Hematopoietic multipotent progenitor cell treated with erythropoietin and hydrocortisone succinate and interleukin-3 and kit ligand, for 8 days (in vitro differentiated cells): Measurements from ENCODE around the gene STMN1.
A peak's percentile ranks its signal among the peaks of the same experiment; 100 is the strongest.
"Not testable (repeated sequence)": the region's sequence is repeated elsewhere in the genome, so short reads cannot be mapped to it uniquely, and the experiment has no call there.

Experiments
- DNase-seq: peaks from one replicate; pipeline ENCODE4 v3.0.0-alpha.2; 2015

The STMN1 gene

DNA sequence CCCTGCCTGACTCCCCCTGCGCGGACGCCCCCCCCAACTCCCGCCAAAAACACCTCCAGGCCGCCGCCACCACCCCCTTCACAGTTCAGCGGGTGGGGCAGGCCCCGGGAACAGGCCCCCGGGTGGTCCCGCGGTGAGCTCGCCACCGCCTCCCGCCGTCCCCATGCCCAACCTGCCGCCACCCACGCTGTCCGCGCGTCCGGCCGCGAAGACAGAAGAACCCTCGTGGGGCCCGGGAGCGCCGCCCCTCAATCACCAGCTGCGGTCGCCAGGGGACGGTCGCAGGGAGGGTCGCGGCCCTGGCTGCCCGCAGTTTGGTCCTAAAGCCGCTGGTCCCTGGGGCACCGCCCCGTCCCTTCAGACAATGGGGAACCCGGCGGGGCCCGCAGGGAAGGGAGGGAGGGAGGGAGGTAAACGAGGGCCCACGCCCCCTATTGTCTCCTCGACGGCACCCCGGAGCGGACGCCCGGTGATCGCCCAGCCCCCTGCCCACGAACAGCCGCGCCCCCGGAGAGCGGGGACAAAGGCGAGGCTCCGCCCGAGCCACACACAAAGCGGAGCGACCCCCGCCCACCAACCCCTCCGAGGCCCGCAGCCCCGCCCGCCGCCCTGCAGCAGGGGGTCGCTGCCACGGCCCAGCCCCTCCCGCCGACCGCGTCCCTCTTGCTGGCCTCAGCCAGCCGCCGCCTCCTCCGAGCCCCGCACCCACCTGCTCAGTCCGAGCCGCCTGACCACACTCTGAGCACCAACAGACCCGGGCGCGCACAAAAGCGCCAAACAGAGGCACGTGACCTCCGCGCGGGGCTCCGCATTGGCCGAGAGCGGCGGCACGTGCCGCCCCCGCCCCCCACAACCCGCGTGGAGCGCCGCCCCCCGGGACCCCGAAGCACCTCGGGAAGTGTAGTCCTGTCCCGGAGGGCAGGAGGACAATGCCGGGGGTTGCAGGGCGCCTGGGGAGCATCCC lies at the start of gene STMN1:
Gene STMN1 (minus strand): TSS at position 740 of the 964 bp plus-strand sequence. CDS start 1,743 bp downstream, outside the sequence.
- peak; percentile 92 for DNase-seq

DNA sequence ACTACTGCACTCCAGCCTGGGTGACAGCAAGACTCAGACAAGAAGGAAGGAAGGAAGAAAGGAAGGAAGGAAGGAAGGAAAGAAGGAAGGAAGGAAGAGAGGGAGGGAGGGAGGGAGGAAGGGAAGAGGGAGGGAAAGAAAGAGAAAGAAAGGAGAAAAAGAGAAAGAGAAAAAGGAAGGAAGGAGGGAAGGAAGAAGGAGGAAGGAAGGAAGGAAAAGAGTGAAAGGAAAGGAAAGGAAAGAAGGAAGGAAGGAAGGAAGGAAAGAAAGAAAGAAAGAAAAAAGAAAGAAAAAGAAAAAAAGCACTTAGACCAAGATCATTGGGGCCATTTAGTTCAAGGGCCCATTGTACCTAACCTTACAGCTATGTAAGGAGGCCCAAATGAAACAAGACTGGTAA lies 49.3 kb upstream of the STMN1 start:
- DNase-seq, result no peak

DNA sequence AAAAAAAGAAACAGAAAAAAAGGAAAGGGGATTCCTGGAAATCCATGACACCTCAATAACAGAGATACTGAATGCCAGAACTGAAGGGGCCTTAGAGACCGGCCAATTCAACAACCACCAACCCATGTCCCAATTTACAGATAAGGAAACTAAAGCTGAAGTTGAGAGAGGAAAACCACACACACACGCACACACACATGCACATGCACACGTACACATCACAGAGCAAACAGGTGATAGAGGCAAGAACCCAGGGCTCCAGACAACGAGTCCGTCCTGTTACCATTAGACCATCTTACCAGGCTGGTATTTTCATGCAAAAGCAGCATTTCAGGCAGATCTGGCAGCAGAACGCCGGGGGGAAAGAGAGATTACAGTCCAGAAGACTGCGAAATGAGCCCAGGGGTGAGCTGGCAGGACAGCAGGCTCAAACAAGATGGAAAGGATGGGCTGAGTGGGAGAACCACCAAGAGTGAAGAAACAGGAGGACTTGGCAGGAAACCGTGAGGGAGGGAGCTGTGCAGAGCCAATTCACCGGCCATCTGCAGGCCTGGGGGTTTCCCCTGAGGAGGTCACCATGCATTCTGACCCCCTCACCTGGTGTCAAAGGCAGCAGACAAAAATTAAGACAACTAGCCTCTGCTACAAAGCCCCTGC lies 48.2 kb upstream of the STMN1 start:
- no peak for DNase-seq

DNA sequence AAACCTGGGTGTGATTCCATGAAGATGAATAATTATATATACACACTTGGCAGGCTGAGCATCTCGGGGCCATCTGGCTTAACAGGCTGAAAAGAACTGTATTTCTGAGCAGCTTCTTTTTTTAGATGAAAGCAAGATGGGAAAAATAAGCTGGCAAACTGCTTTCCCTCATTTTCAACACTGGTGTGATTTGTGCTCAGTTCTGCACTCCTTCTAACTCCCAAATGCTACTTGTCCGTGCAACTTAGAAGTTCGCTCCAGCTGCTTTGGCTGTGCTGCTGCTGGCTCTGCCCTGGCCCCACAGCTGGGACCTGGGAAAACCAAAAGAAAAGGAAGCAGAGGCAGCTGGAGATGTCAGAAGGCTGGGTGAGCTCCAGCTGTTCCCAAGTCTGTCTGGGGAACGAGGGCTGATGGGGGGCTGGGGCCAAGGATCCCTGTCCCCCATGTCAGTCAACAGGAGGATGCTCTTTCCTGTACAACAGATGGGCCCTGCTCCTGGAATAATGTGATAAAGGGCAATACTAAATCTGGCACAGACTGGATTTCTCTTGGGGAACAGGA lies 46.7 kb upstream of the STMN1 start:
- DNase-seq, result no peak

DNA sequence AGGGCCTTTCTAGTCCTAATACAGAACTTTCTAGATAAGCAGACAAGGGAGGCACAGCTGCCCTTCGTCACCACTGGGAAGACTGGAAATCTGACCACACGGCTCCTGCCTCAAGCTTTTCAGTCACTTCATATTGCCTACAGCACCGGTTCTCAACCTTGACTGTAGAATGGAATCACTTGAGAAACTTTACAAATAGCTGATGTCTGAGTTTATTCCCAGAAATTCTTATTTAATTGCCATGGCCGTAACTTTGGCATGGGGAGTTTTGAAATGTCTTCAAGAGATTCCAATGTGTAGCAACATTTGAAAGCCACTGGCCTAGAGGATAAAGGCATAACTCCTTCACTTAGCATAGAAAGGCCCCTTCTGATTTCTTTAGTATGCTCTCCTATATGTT lies 42.4 kb upstream of the STMN1 start:
- no peak for DNase-seq

DNA sequence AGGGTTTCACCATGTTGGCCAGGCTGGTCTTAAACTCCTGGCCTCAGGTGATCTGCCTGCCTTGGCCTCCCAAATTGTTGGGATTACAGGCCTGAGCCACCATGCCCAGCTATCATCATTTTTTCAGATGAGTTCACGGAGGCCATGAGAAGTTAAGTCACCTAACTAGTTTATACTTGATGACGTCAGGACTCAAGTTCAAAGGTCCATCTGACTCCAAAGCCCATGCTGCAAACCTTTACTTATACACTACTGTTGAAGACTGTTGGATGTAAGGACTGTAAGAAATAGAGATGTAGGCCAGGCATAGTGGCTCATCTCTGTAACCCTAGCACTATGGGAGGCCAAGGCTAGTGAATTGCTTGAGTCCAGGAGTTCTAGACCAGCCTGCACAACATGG lies 40.8 kb upstream of the STMN1 start:
- DNase-seq, result no peak

DNA sequence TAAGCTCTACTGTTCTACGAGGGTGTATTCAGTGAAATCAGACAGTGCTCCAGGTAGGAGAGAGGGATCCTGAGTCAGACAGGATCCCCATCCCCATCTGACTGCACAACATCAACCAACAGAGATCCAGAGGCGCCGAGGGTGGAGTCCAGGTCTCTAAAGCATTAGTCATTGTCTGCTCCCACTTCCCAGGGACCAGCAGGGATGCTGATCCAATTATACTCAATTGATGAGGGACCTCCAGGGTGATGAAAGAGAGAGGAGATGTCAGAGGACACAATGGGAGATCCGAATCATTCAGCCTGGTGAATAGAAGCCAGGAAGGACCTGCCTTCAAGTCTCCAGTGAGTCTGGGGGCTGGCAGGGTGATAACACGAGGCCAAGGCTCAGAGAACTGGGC lies 39.5 kb upstream of the STMN1 start:
- no peak for DNase-seq

DNA sequence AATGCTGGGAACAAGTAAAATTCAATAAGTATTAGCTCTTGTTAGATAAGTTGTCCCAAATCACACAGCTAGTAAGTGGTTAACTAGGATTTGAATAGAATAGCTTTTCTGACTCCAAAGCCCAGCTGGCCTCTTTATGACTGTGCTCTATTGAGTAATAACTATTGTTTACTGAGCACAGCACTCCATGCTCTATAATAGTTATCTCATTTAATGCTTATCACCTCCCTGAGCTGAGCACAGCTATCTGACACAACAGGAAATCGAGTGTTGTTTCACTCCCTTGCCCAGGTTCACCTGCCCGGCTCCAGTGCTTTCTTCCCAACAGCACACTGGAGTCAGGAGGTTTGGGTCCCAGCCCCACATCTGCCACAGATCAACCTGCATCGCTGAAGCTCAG lies 38.8 kb upstream of the STMN1 start:
- no peak for DNase-seq

DNA sequence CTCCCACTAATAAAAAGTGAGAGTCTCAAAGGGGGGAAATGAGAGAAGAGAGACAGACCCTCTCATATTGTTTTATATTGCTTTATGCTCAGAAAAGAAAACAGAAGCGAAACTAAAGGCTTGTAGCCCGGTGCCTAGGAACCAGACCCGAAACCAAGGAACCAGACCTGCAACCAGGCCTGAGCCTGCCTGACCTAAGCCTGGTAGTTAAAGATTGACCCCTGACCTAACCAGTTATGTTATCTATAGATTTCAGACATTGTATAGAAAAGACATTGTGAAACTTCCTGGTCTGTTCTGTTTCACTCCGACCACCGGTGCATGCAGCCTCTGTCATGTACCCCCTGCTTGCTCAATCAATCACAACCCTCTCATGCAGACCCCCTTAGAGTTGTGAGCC lies 37.3 kb upstream of the STMN1 start:
- not testable (repeated sequence) for DNase-seq

DNA sequence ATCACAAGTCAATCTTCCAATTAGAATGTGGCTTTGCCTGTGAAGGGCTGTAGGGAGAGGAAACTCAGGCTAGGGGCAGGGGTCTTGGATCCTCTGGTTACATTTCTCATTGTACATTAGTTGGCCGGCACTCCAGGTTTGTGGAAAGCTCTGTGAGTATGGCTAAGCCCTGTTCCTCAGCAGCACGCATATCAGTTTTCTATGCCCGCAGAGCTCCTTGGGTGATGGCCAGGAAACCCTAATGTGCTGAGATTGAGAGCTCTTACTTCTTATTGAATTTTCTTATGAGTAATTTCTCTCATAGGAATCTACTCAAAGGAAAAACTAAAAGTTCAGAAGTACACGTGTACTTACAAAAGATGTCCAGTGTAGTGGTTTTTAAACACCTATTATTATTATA lies 30.7 kb upstream of the STMN1 start:
- no peak for DNase-seq

DNA sequence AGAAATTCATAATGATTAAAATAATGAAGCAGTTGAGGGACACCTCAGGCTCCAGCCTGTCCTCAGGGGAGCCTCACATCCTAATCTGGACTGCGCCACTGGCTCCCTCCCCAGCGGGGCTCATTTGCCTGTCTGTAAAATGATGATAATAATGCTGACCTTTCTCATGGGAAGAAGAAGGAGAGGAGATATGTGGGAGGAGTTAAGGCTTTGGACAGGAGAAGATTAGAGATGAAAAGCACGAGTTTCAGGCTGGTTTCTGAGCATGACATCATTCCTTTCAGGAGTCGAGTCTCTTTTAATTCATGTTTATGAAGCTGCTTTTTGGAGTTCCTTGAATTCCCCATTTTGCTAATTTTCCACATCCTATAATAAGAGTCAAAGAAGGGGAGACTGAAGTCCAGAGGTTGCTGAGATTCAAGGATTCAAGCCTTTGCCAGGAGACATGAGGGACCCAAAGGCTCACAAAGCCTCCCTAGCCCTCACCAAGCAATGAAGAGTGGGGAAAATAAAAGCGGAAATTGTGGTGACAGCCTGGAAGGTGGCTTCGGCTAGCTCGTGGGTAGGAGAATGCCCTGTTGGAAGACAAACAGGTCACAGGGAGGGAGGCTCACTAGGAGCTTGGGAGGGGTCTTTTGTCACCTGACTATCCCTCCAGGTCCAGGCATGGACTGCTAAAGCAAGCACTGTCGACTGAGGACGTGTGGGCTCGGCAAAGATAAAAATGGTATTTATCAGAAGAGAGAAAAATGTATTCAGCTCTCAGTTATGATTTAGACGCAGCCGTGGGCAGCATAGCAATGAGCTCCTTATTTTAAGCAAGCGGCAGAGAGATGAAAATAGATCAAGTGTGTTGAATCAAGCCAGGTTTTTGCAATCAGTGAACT lies 27.5 kb upstream of the STMN1 start:
- peak; percentile 90 for DNase-seq

DNA sequence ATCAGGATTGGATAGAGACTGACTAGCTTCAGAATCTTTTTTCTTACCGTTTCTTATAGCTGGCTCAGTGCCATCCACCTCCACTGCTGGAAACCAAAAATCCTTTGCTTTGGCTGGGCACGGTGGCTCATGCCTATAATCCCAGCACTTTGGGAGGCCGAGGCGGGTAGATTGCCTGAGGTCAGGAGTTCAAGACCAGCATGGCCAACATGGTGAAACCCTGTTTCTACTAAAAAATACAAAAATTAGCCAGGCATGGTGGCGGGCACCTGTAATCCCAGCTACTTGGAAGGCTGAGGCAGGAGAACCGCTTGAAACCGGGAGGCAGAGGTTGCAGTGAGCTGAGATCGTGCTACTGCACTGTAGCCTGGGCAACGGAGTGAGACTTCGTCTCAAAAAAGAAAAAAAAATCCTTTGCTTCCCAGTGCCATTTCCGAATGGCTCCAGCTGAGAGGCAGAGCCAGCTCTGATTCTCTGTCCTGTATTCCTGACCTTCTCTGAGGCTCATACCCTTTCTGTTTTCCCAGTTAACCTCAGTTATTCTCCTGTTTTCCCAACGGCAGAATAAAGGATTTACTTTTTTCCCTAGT lies 26.7 kb upstream of the STMN1 start:
- DNase-seq, result not testable (repeated sequence)

DNA sequence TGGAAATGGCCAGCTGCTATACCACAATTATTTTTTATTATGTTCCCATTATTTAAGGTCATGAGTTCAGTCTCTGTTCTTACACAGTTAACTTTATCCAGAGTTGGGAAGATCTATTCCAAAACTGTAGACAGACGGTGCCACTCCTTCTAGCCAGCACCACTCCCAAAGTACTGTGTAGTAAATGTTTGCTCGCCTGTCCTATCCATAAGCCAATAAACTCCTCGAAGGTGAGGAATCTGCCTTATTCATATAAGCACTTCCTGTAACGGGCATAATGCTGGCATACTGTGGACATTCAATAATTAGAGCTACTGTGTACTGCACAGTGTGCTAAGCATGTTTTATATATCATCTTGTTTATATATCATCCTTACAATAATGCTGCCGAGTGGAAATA lies 26.1 kb upstream of the STMN1 start:
- no peak for DNase-seq

DNA sequence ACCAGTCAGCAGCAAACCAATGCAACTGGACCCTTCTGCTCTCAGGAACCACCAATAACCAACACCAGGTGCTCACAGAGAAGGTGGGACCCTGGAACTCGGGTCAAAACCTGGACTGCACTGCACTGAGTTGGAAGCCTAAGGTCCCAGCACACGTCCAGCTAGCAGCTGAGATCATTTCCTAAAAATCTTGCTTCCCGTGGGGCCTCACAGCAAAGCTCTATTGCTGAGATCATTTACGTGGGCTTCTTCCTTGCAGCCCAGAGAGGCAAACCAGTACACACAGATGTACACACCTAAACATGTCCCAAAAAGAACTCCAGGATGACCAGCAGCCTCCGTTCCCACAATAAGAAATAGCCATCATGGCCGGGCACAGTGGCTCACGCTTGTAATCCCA lies 22.8 kb upstream of the STMN1 start:
- DNase-seq, result no peak

DNA sequence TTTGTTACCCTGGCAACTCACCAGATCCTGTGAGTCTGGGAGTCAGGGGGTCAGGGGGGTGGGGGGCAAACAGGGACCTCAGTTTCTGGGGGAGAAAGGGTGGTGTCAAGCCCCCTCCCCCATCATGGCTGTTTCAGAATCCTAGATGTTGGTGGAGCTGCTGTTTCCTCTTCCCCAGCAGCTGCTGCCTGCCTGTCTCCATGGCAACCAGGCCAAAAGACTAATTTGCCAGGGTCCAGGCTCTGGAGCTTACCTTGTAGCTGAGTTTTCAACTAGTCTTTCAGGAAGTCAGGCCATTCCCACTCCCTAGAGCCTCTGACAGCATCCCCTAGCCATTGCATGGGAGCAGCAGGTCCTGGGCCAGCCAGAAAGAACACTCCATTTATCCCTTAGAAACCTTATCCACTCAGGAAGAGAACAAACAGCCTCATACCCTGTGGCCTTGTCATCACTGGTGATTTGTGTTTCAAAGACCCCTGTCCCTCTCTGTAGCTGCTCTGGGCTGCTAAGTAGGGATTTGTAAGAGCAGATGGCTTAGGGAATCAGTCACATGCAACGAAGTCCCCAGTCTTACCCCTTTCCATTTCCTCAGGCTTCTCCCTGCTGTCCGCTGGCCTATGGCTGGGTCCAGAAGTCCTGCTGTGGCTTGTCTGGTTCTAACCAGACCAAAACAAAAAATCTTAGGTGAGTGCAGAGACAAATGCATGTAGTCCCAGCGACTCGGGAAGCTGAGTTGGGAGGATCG lies 21.5 kb upstream of the STMN1 start:
- DNase-seq, result no peak

DNA sequence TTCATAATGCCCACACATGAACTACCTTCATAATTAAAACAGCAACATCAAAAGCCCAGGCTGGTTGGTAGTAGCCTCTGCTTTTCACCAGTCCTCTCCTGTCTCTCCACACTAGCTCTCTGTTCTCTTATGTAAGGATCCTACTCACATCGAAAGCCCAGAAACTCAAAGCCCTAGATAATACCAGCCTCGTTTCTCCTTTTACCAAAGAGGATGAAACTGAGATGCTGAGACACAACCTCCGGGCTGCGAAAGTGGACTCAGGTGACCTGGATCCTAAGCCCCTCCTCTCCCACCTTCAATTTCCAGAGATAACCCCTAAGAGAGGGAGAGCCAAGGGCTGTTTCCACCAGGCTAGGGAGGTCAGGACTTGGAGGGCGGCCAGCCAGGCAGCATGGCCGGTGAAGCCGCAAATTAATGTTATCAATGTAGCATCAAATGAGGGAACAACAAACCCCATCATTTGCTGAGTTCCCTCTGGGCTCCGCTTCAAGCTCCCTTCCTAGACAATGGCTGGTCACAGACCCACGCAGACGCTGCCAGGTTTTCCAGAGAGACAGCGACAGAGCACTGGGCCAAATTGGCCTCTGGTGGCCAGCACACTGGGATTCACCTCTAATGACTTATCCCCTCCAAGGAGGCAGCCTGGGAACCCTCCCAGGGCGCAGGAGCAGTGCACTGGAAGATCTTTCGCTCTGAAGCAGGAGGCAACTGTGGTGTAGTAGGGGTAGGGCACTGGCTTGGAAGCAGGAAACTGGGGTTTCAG lies 20.7 kb upstream of the STMN1 start:
- no peak for DNase-seq

DNA sequence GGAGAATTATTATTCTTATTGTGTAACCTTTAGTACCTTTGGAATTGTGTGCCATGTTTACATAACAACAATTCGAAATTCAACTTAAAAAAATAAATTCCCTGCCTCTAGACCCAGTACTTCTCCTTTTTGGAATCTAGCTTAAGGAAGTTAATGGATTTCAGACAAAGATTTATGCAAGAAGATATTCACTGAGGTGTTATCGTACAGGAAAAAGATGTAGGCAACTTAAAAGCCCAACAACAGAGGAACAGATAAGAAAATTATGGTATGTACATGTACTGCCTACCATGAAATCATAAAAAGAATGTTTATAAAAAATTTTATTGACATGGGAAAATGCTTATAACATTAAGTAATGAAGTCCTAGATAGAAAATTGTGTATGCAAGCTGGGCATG lies 18.2 kb upstream of the STMN1 start:
- DNase-seq, result no peak

DNA sequence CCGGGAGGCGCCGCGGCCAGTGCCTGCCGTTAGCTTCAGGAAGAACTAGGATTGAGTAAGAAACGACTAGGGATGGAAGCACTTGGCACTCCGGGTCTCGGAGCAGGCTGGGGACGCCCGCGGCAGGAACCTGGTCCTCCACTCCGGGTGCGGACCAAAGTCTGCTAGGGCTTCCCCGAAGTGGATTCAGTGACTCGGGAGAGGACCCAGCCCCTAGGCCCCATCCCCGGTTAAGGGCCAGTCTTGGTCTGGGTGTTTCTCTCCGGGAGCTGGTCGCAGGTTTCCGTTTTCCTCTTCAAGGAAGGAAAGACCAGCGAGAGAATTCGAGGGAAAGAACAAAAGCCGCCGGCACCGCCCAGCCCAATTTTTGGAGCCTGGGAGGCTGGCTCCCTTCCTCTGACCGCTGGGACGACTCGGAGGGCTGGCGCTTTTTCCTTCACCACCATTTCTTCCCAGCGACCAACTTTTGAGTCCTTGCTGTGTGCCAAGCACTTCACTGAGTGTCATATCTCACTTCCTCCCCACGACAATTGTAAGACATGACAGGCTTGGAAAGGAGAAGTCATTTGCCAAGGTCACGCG lies 16.8 kb upstream of the STMN1 start:
- DNase-seq, result peak; percentile 50

DNA sequence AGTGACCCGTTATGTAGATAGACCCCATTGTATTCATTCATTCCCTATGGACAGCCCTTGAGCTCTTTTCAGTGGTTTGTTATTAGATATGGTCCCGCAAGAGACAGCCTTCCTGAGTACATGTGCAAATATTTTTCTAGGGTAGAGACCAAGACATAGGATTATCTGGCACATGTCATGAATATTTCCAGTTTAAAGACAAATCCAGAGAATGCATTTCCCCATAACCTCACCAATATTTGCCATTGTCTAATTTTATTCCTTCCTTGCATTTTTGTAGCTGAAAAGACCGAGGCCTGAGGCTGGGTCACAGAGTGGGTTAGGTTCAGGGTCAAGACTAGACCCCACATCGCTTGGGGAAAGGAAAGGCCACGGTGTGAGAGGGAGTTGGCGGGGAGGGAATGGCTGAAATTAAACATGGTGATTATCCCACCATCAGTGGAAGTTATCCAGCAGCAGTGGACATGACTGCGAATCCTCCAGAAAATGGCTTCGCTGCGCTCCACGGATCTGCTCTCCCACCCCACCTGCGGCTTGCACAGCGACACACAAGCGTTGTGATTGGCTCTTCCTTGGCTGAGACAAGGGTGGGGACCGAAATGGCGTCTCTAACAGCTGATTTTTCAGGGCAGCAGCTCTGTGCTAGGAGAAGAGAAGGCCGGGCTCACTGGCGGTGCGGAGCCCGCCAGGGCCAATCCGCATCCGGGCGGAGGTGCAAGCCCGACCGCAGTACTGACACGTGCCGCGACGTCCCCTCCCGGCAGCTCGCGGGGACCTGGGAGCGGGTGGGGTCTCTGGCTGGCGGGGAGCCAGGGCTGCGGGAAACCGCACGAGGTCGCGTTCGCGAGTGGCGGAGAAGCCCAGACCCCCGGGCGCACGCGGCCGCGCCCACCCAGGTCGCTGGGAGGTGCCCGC lies 16.1 kb upstream of the STMN1 start:
- DNase-seq, result peak; percentile 82
